Measurements from ENCODE around the gene DLK2. TPM values are rescaled to one million over a fixed set of nuclear protein-coding genes. Genes with fewer than 3 reads are reported as not detected.

The DLK2 gene
- total RNA-seq, 1 experiment from 2014 or later = 1.6 TPM

DNA sequence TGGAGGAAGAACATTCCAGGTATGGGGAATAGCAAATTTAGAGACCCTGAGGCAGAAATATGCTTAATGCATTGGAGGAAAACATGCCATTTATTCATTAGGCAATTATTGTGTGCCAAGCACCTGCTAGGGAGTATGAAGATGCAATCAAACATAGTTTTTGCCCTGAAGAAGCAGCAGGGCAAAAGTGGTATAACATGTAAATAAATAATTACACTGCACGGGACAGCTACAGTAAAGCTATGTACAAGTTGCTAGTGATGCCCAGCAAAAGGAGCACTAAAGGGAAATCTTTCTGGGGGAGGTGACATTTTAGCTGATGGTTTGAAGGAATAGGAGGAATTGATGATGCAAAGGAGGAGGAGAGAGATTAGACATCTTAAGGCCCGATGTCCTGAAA is 21.4 kb upstream of the DLK2 start (continued):
- TF ChIP-seq, protein P1, sequence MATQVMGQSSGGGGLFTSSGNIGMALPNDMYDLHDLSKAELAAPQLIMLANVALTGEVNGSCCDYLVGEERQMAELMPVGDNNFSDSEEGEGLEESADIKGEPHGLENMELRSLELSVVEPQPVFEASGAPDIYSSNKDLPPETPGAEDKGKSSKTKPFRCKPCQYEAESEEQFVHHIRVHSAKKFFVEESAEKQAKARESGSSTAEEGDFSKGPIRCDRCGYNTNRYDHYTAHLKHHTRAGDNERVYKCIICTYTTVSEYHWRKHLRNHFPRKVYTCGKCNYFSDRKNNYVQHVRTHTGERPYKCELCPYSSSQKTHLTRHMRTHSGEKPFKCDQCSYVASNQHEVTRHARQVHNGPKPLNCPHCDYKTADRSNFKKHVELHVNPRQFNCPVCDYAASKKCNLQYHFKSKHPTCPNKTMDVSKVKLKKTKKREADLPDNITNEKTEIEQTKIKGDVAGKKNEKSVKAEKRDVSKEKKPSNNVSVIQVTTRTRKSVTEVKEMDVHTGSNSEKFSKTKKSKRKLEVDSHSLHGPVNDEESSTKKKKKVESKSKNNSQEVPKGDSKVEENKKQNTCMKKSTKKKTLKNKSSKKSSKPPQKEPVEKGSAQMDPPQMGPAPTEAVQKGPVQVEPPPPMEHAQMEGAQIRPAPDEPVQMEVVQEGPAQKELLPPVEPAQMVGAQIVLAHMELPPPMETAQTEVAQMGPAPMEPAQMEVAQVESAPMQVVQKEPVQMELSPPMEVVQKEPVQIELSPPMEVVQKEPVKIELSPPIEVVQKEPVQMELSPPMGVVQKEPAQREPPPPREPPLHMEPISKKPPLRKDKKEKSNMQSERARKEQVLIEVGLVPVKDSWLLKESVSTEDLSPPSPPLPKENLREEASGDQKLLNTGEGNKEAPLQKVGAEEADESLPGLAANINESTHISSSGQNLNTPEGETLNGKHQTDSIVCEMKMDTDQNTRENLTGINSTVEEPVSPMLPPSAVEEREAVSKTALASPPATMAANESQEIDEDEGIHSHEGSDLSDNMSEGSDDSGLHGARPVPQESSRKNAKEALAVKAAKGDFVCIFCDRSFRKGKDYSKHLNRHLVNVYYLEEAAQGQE (IDR thresholded peaks at IDR 0.05; ENCODE audit: low read depth) = no peak
- TF ChIP-seq, protein P2, sequence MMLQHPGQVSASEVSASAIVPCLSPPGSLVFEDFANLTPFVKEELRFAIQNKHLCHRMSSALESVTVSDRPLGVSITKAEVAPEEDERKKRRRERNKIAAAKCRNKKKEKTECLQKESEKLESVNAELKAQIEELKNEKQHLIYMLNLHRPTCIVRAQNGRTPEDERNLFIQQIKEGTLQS (IDR thresholded peaks at IDR 0.05) = no peak
- TF ChIP-seq EZH2 (IDR thresholded peaks at IDR 0.05) = no peak
- TF ChIP-seq POLR2AphosphoS5 (IDR thresholded peaks at IDR 0.05; ENCODE audit: low read depth, low read length) = no peak
- TF ChIP-seq ELF1 (IDR thresholded peaks at IDR 0.05; ENCODE audit: borderline replicate concordance, low read depth) = no peak
- no peak for TF ChIP-seq SP1 (IDR thresholded peaks at IDR 0.05; ENCODE audit: low read depth)
- no peak for TF ChIP-seq SIN3A (IDR thresholded peaks at IDR 0.05; ENCODE audit: low read depth)

DNA sequence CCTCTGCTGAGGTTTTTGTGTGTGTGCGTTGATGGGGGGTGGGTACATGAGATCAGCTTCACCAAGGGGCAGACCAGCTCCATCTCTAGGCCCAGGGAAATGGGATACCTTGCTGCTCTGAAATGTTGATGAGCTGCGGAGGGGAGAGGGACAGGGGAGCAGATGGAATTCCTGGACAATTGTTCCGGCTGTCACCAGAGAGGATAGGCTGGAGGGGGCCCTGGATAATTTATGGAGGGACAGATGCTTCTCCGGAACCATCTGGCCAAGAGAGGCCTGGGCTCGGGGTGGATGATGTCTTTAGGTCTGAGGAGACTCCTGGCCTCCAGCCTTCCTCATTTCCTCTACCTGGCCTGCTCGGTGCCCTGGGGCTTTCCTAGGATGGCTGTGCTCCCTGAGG is 20.2 kb upstream of the DLK2 start:
- no TSS peak for BruUV-seq (replicated peaks)
- no peaks in the 10 kb centered on the region for H4K20me1 ChIP-seq (ENCODE audit: insufficient read depth)
- H3K9me2 ChIP-seq (ENCODE audit: insufficient read depth) = no peaks in the 10 kb centered on the region
- no peak overlapping the region for H3K27ac ChIP-seq (ENCODE audit: low read depth, low read length)
- no peaks in the 10 kb centered on the region for H3K27me3 ChIP-seq (ENCODE audit: insufficient read depth, low read length)
- intact Hi-C loops (cut with micrococcal nuclease) = no loop called here
- TF ChIP-seq CBX3 (IDR thresholded peaks at IDR 0.05; ENCODE audit: low read depth) (no peak), ELF1 (IDR thresholded peaks at IDR 0.05; ENCODE audit: borderline replicate concordance, low read depth) (no peak), CEBPB (IDR thresholded peaks at IDR 0.05; ENCODE audit: low read depth) (no peak), SIN3A (IDR thresholded peaks at IDR 0.05; ENCODE audit: low read depth) (no peak), POLR2AphosphoS5 (IDR thresholded peaks at IDR 0.05; ENCODE audit: low read depth, low read length) (no peak), POLR2A (IDR thresholded peaks at IDR 0.05; ENCODE audit: borderline replicate concordance, extremely low read depth, insufficient read depth, insufficient read length) (no peak), SP1 (IDR thresholded peaks at IDR 0.05; ENCODE audit: low read depth) (no peak), FOSL1 (IDR thresholded peaks at IDR 0.05; ENCODE audit: low read depth) (no peak), RAD21 (IDR thresholded peaks at IDR 0.05; ENCODE audit: low read depth) (no peak), EZH2phosphoT487 (IDR thresholded peaks at IDR 0.05; ENCODE audit: borderline replicate concordance) (no peak), SRF (IDR thresholded peaks at IDR 0.05; ENCODE audit: low read depth) (no peak)
- TF ChIP-seq, protein P3, sequence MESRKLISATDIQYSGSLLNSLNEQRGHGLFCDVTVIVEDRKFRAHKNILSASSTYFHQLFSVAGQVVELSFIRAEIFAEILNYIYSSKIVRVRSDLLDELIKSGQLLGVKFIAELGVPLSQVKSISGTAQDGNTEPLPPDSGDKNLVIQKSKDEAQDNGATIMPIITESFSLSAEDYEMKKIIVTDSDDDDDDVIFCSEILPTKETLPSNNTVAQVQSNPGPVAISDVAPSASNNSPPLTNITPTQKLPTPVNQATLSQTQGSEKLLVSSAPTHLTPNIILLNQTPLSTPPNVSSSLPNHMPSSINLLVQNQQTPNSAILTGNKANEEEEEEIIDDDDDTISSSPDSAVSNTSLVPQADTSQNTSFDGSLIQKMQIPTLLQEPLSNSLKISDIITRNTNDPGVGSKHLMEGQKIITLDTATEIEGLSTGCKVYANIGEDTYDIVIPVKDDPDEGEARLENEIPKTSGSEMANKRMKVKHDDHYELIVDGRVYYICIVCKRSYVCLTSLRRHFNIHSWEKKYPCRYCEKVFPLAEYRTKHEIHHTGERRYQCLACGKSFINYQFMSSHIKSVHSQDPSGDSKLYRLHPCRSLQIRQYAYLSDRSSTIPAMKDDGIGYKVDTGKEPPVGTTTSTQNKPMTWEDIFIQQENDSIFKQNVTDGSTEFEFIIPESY (IDR thresholded peaks at IDR 0.05; ENCODE audit: extremely low read depth, insufficient replicate concordance, low read length) = no peak
- TF ChIP-seq, protein P2 (IDR thresholded peaks at IDR 0.05) = no peak
- peaks cover 16 to 37% of the 10 kb centered on the region in 2 experiments for H3K4me1 ChIP-seq (ENCODE audit: control insufficient read depth in 1 of 2, insufficient read depth in 2 of 2, low read length in 2 of 2)
- no peak overlapping the region for H2AFZ ChIP-seq (ENCODE audit: low read depth, low read length, poor library complexity, severe bottlenecking)
- no peak overlapping the region for H3K4me3 ChIP-seq (replicated peaks in 1 of 2; ENCODE audit: low read depth in 1 of 2, low read length in 2 of 2)
- no peaks in the 10 kb centered on the region for H3K36me3 ChIP-seq (ENCODE audit: control insufficient read depth in 1 of 2, insufficient read depth in 2 of 2, low read length in 2 of 2)
- ChIA-PET RAD21 (ENCODE audit: low non-redundant PET in 1 of 2, low total read pairs in 2 of 2, uncharacterized antibody in 2 of 2, unreplicated experiment in 2 of 2) (no interaction called here), POLR2A (no interaction called here), CTCF (no interaction called here)
- no peak for DNase-seq (ENCODE audit: low read depth, low spot score)
- peaks cover 30% of the 10 kb centered on the region for H3K79me2 ChIP-seq (ENCODE audit: insufficient read depth, low read length)
- no peak for ATAC-seq
- no peak overlapping the region for H3K9ac ChIP-seq (ENCODE audit: low read length)
- H3K4me2 ChIP-seq (ENCODE audit: low read length) = no peak overlapping the region
- no peaks in the 10 kb centered on the region for H3K9me3 ChIP-seq (ENCODE audit: control insufficient read depth in 1 of 2, insufficient read depth in 1 of 2, low read depth in 1 of 2, low read length in 2 of 2)

All from HCT116 (cell line).